Tongue (tissue), 2 donors: ENCODE measurements around the gene MPP1. TPM values are rescaled to one million over a fixed set of nuclear protein-coding genes. Genes with fewer than 3 reads are reported as not detected.

Experiments
- DNase-seq: peaks from one replicate; pipeline ENCODE4 v3.0.0-alpha.2; 2015
- total RNA-seq: library from RNA; depleted of rRNA; stranded (reverse); fragments of >200 nt; gene quantifications from one replicate; pipeline ENCODE4 v1.2.3, GENCODE V29; 2014

MPP1 gene
- total RNA-seq, 1 donor from 2014 or later: 21.2 TPM

DNA sequence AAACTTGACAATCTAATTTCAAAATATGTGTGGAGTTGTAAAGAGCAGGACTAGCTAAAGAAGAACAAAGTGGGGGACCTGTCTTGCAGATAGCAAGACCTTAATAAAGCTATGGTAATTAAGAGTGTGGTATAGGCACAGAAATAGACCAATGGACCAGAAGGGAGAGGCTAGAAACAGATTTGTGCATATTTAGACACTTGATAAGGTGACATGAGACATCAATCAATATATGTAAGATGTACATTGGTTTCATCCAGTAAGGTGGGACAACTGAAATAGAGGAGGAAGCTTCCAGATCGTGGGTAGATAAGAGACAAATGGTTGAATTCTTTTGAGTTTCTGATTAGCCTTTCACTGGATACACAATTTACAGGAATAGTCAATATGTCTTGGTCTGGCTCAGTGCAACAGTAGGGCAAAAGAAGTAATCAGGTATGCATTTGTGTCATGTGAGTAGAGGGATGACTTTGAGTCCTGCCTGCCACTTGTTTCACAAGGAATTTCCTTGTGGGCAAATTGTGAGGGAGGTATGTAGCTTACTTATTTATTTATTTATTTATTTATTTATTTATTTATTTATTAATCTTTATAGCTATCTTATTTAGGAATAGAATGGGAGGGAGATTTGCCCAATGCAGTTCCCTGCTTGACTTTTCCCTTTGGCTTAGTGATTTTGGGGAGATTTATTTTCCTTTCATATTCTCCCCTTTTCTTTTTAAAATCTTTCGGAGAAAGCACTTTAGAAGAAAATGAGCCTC lies 7.2 kb upstream of the MPP1 start:
- DNase-seq: no peak

DNA sequence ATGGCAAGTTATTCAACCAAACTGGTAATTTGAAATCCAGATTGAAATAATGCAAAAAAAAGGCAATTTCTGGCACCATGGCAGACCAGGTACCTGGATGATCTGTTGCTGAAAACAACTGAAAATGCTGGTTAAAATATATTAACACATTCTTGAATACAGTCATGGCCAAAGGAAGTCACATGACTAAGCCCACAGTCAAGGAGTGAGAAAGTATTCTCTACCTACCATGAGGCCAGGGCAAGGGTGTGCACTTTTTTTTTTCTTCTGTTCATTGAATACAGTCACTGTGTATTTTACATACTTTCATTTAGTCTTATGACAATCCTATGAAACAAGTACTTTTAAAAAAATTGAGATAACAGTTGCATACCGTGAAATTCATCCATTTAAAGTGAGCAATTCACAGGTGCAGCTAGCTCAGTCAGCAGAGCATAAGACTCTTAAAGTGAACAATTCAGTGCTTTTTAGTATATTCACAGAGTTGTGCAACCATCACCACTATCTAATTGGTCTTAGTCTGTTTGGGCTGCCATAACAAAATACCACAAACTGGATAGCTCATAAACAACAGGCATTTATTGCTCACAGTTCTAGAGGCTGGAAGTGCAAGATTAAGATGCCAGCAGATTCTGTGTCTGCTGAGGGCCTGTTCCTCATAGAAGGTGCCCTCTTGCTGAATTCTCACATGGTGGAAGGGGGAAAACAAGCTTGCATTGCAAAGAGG lies 4.8 kb upstream of the MPP1 start:
- DNase-seq: no peak

DNA sequence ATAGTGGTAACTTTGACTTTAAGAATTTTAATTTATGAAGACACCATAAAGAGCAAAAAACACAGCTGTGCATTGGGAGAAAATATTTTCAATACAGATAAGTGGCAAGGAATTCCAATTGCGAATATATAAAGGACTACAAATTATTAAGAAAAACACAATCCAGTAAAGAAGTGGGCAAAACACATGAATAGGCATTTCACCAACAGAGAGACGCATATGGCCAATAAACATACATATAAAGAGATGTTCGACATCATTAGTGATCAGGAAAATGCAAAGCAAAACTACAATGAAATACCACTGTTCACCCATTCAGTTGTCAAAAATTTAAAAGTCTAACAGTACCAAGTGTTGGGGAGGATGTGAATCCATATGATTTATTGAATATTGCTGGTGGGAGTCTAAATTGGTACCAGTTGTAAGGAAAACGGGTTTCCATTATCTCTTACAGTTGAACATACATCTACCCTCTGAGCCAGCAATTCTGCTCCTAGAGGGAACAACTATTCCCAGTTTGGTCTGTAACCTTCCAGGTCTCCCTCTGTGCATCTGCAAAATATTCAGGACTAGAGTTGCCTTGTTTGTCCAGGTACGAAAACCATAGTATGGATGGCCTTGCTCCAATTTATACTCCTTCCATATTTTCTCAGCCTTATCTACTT lies 1.7 kb upstream of the MPP1 start:
- no peak for DNase-seq

DNA sequence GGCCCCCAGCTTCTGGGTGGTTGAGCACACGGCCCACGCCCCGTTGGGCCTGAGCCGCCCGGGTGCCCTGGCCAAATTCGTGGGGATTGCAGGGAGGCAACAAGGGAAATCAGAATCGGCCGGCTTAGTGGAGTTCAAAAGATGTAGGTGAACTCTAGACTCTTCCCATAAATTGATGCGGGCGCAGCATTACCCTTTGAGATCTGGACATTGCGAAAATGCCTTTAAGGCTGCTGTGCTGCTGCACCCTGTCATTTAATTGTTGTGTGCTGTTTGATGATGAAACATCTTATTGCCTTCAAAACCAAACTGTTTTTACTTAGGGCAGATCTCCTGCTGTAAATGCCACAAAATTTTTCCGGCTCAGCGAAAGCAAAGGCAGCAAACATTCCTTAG lies 409 bp upstream of the MPP1 start:
- no peak for DNase-seq

DNA sequence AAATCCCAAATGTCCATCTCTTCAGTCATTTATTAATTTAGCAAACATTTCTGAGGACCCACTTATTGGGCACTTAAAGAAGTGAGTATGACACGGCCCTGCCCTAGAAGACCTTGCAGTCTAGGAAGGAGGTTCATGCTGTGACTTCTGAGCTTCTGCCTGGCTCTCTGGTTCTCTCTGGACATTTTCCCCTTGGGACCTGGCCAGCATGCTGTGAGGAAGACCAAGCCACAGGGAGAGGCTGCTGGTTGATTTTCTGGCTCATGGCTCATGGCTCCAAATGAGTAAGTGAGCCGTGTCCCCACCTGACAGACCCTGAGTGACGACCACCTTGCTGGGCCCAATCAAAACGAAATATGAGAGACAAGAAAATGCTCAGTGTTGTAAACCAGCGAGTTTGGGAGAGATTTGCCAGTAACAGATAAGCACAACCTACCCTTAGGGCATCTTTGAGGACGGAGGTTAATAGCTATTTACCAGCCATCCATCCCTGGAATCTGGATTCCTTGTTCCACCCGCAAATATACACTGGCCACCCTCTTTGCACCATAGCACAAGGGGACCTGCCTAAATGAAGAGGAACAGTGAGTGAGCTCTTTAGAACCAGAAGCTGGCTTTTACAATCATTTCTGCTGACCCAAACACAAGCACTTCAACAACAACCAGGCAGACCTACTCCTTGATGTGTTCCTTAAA lies 876 bp downstream of the MPP1 start:
- DNase-seq: no peak

DNA sequence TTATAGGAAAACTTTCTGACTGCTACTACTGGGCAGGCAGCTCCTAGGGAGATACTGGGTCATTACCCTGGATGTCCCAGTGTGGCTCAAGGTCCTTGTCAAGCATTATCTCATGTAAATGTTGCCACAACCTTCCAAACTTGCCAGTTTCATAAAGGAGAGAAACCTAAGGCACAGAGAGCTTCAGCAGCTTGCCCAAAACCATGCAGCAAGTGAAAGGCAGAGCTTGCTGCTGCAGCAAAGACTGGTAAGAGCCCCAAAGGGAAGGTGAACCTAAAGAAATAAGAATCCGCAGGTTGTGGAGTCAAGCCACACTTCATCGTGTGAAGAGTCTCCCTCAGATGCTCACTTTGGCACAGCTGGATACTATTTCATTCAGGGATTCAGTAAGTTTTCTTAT lies 2.3 kb downstream of the MPP1 start:
- DNase-seq: no peak

DNA sequence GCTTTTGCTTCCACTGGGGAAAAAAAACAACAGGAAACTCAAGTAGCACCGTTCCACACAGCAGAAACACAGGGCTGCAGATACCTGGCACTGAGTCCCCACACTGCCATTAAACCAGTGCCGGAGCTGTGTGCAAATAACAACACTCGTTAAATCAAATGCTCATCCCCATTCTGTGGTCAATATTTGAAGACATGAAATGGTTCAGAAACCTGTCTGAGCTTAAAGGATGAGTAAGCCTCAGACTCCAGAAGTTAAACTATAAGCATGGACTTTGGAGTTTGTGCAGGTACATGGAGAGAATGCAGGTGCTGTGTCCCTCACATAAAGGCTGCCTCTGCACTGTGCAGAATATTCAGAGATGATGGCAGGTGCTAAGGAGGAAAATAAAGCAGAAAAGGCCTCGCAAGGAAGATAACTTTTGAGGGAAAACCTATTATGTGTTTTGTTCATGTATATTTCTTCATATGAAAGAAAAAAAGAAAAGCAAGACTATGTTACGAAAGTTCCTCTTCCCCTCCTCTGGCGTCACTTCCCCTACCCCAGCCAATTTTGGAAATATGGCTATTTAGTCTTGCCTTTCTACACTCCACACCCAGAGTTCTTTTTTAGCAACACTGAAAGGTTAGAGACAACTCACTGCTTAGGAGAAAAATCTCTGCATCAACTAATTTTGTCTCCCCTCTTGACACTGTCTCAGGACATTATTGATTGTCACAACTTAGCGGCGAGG lies 4.6 kb downstream of the MPP1 start:
- no peak for DNase-seq

DNA sequence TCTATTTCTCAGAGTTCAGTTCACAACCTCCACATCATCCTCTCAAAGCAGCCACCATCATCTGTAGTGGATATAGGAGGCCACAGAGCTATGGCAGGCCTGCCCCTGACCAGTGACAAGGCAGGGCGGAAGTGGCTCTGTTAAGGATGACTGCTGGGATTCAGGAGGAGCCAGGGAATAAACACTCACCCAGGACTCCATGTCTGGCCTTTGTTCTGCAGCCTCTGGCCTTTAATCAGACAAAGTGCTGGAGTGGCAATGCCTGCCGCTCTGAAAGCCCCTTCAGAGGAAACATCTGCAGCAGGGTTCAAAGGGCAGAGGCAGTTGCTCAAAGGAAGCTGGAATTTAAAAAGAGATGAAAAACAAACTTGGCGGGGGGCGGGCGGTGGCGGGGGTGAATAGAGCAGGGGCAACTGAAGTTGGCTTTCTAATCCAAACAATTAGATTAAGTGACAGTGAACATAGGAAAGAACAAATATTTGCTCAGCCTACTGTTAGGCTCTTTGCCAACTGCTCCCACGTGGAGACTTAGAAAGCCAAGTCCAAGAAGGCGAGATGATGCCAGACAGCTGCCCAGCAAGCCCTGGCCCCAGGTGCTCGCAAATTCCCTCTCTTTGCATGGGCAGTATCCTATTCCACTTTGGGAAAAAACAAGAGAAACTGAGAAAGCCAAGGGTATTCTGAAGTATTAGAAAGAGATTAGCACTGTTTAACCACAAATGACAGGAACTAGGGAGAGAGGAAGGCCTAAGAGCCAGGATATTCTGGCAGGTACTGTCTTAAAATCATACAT lies 5.5 kb downstream of the MPP1 start:
- peak; percentile 53 for DNase-seq

DNA sequence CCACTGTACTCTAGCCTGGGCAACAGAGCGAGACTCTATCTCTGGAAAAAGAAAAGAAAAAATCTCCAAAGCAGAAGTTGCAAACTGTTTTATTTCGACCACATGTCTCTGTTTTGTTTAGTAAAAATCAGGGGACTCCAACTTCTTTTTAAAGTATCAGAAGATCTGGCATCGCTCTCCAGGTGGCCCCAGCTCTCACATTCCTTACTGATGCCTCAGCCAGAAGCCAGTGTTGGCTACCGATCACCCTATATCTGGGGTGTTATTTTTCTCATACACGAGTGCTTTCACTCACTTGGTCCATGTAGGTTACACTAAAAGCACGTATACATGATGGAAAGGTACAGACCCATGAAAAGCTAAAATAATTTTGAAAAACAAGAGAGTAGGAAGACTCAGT lies 8.3 kb downstream of the MPP1 start:
- no peak for DNase-seq

DNA sequence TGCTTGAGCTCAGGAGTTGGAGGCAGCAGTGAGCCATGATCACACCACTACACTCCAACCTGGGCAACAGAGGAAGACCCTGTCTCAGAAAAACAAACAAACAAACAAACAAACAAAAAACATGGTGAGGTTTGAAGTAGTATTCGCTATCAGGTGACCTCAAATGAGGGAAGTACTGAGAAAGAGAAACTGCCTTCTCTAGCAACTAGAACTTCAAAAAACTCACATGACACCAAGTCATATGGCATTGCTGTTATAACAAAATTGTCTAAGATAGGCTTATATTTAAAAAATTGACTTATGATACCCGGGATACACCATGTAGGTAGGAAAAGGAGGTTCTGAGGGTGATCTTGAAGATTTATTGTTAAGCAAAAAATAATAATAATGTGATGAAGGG lies 10.3 kb downstream of the MPP1 start:
- no peak for DNase-seq

DNA sequence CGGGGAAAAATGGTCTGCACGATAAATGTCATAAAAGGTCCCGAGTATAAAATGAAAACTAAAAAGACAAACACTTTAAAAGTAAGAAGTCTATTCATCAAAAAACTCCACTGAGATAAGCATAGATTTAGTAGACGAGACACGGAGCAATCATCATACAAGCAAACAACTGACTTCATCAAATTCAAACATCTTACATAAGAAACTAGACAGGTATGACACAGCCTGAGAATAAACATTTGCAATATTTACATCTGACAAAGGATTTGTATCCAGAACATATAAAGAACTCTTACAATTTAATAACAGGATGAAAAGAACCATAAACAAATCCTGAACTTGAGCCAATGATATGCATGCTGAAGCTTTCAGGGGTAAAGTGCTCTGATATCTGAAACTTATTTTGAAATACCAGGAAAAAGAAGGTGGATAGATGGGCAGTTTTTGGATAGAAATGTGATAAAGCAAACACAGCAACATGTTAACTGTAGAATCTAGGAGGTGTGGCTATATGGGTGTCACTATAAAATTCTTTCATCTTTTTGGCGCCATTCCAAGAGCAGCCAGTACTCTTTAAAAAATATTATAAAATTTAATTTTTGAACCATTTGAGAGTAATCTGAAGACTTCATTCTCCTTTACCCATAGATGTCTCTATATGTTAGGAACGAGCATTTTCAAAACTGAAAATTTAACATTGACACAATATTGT lies 12.0 kb downstream of the MPP1 start:
- no peak for DNase-seq

DNA sequence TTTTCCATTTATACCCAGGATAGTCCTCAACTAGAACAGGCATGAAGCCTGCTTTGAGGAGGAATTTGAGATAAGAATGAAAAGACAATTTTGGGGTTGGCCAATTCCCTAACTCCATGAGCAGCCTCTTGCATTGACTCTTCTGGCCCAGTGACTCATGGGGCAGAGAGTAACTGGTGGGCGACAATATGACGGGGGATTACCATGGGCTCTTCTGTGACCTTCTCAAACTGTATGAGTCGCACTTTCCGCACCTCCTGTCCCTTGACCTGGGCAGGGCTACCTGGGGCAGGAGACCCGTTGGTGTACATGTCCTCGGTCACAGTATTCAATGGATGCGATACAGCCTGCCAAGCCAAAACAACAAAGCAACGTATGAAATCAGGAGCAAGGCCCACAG lies 13.3 kb downstream of the MPP1 start:
- no peak for DNase-seq

DNA sequence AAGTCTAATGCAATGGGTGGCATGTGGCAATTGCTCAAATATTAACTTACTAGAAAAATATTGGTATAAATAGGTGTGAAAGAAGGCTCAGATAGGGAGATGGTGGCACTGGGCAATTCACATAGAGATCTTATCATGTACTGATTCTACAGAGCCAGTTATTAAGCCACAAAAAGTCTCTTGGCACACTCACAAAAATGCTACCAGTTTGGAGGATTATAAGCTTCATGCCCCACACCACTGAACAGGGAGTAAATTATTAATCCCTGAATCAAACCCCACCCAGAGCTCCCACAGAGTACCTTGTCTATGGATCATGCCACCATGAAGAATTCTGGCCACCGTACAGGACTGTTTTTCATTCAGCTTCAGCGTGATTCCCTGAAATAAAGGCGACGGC lies 13.8 kb downstream of the MPP1 start:
- DNase-seq: no peak

DNA sequence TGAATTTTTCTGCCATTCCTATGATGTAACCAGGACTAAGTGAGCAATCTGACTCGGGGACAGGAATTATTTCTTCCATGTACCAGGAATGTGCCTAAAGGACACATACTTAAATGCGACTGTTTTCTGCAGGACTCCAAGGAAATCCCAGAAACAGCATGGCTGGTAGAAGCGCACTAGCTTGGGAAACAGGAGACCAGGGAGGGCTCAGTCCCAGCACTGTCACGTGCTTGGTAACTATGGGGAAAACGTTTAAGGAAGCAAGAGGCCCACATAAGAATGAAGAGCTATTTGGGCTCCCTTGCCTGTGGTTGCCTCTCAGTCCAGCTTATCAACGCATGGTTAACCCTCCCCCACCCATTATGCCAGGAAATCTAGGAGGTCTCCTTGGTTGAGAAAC lies 19.6 kb downstream of the MPP1 start:
- no peak for DNase-seq

DNA sequence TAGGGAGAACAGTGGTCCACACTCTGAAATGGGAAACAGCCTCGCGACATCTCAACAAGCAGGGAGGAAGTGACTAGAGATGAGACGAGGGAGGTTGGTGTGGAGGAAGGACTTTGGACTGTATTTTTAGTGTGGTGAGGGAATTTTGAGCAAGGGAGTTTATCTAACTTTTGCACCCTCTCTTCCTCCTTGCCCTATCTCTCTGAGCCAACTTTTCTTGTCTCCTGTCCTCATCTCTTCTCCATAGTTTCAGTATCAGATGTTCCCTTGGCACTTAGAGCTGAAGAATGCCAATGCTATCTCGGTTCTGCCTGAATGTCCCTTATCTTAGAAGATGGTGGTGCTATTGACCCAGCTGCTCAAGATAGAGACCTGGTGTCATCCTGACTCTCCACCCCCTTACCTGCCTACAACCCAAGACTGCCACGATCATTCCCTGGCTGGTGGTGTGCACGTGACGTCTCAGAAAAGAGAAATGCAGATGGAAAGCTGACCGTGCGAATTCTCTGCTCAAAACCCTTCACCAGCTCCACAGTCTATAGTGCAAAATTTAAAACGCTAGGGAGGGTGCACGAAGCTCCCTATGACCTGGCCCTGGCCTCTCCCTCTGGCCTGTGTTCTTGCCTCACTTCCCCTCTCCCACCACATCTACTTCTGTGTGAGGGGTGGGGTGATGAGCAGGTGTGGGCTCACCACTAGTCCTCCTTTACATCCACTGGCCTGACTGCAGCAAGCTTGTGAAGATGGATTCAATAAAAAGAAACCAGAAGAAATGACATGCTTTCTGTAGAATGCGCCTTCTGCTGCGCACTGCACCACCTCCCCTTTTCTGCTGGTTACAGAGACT lies 20.9 kb downstream of the MPP1 start:
- no peak for DNase-seq

DNA sequence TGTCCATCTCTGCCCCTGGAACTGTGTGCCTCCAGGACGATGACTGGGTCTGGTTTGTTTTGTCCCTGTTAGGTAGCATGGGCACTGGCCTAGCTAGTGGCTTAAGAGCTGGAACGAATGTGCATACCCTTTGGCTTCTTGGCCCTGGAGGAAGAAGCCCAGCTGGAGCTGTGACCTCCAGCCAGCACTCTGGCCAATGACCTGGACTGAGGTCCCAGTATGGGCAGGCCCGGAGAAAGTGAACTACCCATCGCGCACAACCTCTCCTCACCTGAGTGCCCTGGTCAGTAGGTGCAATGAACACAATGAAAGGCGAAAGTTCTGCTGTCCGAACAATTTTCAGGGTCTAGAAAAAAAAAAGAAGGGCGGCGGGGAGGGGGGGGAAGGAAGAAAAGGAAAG lies 24.3 kb downstream of the MPP1 start:
- DNase-seq: no peak

DNA sequence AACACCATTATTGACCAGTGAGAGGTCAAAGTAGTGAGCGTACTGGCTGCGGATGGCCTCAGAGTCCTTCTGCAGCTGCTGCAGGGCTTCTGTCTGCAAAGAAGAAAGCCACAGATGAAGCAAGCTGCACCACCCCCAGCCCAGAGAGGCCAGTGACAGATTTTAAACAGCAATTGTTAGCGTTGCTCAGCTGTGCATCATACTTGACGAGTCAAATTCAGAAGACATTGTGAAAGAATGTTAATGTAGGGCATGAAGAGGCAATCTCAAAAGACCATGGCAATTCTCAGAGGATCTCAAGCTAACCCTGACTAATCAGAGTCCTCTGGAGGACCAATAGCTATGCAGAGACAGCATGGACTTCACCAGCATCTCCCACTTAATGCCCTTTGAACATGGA lies 26.0 kb downstream of the MPP1 start:
- DNase-seq: no peak

DNA sequence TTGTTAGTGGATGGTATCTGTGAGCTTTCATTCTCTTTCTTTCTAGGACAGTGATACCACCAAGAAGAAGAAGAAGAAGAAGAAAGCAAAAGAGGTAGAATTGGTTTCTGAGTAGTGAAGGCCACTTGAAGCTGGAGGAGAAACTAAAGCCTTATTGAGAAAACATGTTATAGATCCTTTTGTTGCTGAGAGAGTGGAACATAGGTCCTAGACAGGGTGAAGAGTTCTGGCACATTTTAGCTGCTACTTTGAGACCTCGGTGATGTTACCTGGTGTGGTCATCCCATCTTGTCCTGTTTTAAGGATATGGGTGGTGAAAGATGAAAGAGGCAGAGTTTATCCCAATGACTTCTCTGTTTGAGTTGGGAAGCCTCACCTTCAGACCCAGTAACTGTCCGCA lies 28.5 kb downstream of the MPP1 start:
- no peak for DNase-seq
